ENCODE results near the gene PEX11G. TPM values are rescaled to one million over a fixed set of nuclear protein-coding genes. Genes with fewer than 3 reads are reported as not detected.

The PEX11G gene
- total and polyA plus RNA-seq, 2 experiments from 2014 or later, result 2.2 TPM

- Mint-ChIP-seq H3K4me1 (peaks cover 8% of the 10 kb centered on the region; the same call in 2 of the 3 replicates), H3K27ac (peak within 1 kb of the TSS; percentile 25), H3K27me3 (ENCODE audit: insufficient read depth, low read depth, poor library complexity) (peaks cover 11% of the 10 kb centered on the region), H3K9me3 (no peaks in the 10 kb centered on the region; the same call in 2 of the 3 replicates), H3K36me3 (ENCODE audit: low read depth) (peaks cover 16% of the 10 kb centered on the region; the same call in 2 of the 3 replicates), H3K4me3 (peak within 1 kb of the TSS; percentile 72)
- no peak within 1 kb of the TSS; the same call in 1 of the 2 replicates for H3K27ac ChIP-seq (ENCODE audit: low read depth)
- no peaks in the 10 kb centered on the region for H4K20me1 ChIP-seq (replicated peaks; ENCODE audit: insufficient read depth)
- no peaks in the 10 kb centered on the region; the same call in 1 of the 2 replicates for H3F3A ChIP-seq (replicated peaks; ENCODE audit: low read depth)
- no peaks in the 10 kb centered on the region for H3K27me3 ChIP-seq (ENCODE audit: insufficient read depth)
- peaks cover 15% of the 10 kb centered on the region for H3K4me1 ChIP-seq (ENCODE audit: insufficient read depth)
- peak; percentile 99 for DNase-seq (ENCODE audit: low spot score)
- H3K36me3 ChIP-seq (ENCODE audit: insufficient read depth), result no peaks in the 10 kb centered on the region
- peak within 1 kb of the TSS; percentile 91 for H3K4me2 ChIP-seq
- H3K9me2 ChIP-seq (ENCODE audit: insufficient read depth), result no peaks in the 10 kb centered on the region
- TF ChIP-seq CREB1 (CRISPR knock-in tag; IDR thresholded peaks at IDR 0.05; ENCODE audit: low read depth) (peak; percentile 77), ETS1 (IDR thresholded peaks at IDR 0.05) (peak; percentile 70; the same call in 1 of the 2 replicates), POLR2AphosphoS5 (IDR thresholded peaks at IDR 0.05; ENCODE audit: low read depth) (peak; percentile 61), JUNB (IDR thresholded peaks at IDR 0.05; ENCODE audit: unreplicated experiment) (no peak), ZNF331 (CRISPR knock-in tag; IDR thresholded peaks at IDR 0.05; ENCODE audit: low read depth) (no peak)
- H3K4me3 ChIP-seq, result peak within 1 kb of the TSS; percentile 87
- peaks cover 5% of the 10 kb centered on the region; the same call in 1 of the 2 replicates for H3K79me2 ChIP-seq (replicated peaks; ENCODE audit: insufficient read depth)
- peak within 1 kb of the TSS; percentile 85 for H2AFZ ChIP-seq
- peak; percentile 93 for ATAC-seq
Observed at GRCh38 chr19:7522072-7522922, 33.5 kb upstream of the PEX11G start, which contains the start of gene MCOLN1. Gene MCOLN1 (plus strand): TSS chr19:7522624. CDS start chr19:7522751, 127 bp downstream.

GRCh38 chr19:7521551-7522071, 32.8 kb upstream of the PEX11G start:
- Histone ChIP-seq H3K79me2 (replicated peaks; ENCODE audit: insufficient read depth) (peaks cover 5% of the 10 kb centered on the region), H3K27ac (ENCODE audit: low read depth) (no peak overlapping the region; the same call in 1 of the 2 replicates), H3K9me2 (ENCODE audit: insufficient read depth) (no peaks in the 10 kb centered on the region), H3K4me2 (peak overlapping the region; percentile 91), H3K4me1 (ENCODE audit: insufficient read depth) (peaks cover 21% of the 10 kb centered on the region), H4K20me1 (replicated peaks; ENCODE audit: insufficient read depth) (no peaks in the 10 kb centered on the region), H3F3A (replicated peaks; ENCODE audit: low read depth) (no peaks in the 10 kb centered on the region; the same call in 1 of the 2 replicates), H3K36me3 (ENCODE audit: insufficient read depth) (no peaks in the 10 kb centered on the region), H2AFZ (no peak overlapping the region), H3K4me3 (peak overlapping the region; percentile 87), H3K27me3 (ENCODE audit: insufficient read depth) (no peaks in the 10 kb centered on the region)
- H3K4me3 Mint-ChIP-seq, result peak overlapping the region; percentile 72
- peaks cover 13% of the 10 kb centered on the region for H3K4me1 Mint-ChIP-seq
- peaks cover 11% of the 10 kb centered on the region for H3K27me3 Mint-ChIP-seq (ENCODE audit: insufficient read depth, low read depth, poor library complexity)
- H3K27ac Mint-ChIP-seq, result peak overlapping the region; percentile 25
- H3K36me3 Mint-ChIP-seq (ENCODE audit: low read depth), result peaks cover 16% of the 10 kb centered on the region; the same call in 2 of the 3 replicates
- no peak for TF ChIP-seq REST (IDR thresholded peaks at IDR 0.05; ENCODE audit: unreplicated experiment)
- DNase-seq (ENCODE audit: low spot score) (peak; percentile 41), ATAC-seq (peak; percentile 33)
- H3K9me3 Mint-ChIP-seq, result no peaks in the 10 kb centered on the region; the same call in 2 of the 3 replicates

Measured in GM23338 (cell line).